Gastroesophageal sphincter (tissue), 4 donors: Measurements from ENCODE around the gene CMTM6. TPM values are rescaled to one million over a fixed set of nuclear protein-coding genes. Genes with fewer than 3 reads are reported as not detected.

Experiments used
- ATAC-seq: fragments of 150-250 bp; one replicate; pipeline ENCODE4 v1.9.1; 2016; ENCODE audit warnings: mild to moderate bottlenecking, moderate library complexity
- H3K27ac ChIP-seq, 4 donors: fragments of 200-600 bp; sonication (generic) in 3 of 4; 1 replicate in 3 of 4; 2 replicates in 1 of 4; pipeline ENCODE4 v1.5.1; 2016 to 2019
- H3K27me3 ChIP-seq: fragments of 200-600 bp; sonication (generic); one replicate; pipeline ENCODE4 v1.5.1; 2019
- H3K36me3 ChIP-seq, 2 donors: fragments of 200-600 bp; sonication (generic); one replicate each; pipeline ENCODE4 v1.5.1; 2019; ENCODE audit warnings: control low read depth in 1 of 2
- H3K4me1 ChIP-seq, 3 donors: fragments of 200-600 bp; sonication (generic); 1 replicate in 2 of 3; 2 replicates in 1 of 3; pipeline ENCODE4 v1.5.1; 2016 to 2019; ENCODE audit warnings: control low read depth in 2 of 3
- H3K4me3 ChIP-seq, 2 donors: fragments of 200-600 bp; sonication (generic); one replicate each; pipeline ENCODE4 v1.5.1; 2019; ENCODE audit warnings: mild to moderate bottlenecking in 1 of 2, moderate library complexity in 1 of 2
- H3K9me3 ChIP-seq, 3 donors: fragments of 200-600 bp; sonication (generic); one replicate each; pipeline ENCODE4 v1.5.1; 2017 to 2019; ENCODE audit warnings: control low read depth in 2 of 3
- CTCF ChIP-seq, 4 experiments: fragments of 200-600 bp in 2 of 4; fragments of 450-650 bp in 2 of 4; sonication (generic) in 1 of 4; IDR thresholded peaks; one replicate each; pipeline ENCODE4 v1.5.1; 2017 to 2019; ENCODE audit warnings: antibody characterized with exemption in 4 of 4, mild to moderate bottlenecking in 2 of 4, moderate library complexity in 2 of 4
- EP300 ChIP-seq: sonication (generic); formaldehyde crosslinking; IDR thresholded peaks from one replicate; pipeline ENCODE4 v1.6.1; 2017; ENCODE audit warnings: antibody characterized with exemption, mild to moderate bottlenecking
- POLR2A ChIP-seq, 2 donors: fragments of 450-650 bp; IDR thresholded peaks; one replicate each; pipeline ENCODE4 v1.6.1; 2017; ENCODE audit warnings: antibody characterized with exemption in 2 of 2, mild to moderate bottlenecking in 2 of 2, moderate library complexity in 1 of 2
- POLR2AphosphoS5 ChIP-seq: sonication (generic); formaldehyde crosslinking; IDR thresholded peaks from one replicate; pipeline ENCODE4 v1.6.1; 2017; ENCODE audit warnings: antibody characterized with exemption
- WGBS, 2 donors: methylation state at CpG; one replicate each; pipeline ENCODE4 v1.1.5; 2018; ENCODE audit warnings: low coverage in 1 of 2; 5-methylcytosine and 5-hydroxymethylcytosine counted together
- total RNA-seq, 4 donors: library from RNA; depleted of rRNA; stranded (reverse); fragments of >200 nt; gene quantifications; one replicate each; pipeline ENCODE4 v1.1.0, GENCODE V29; 2016

The CMTM6 gene
- total RNA-seq, 4 donors from 2014 or later, result 38.8 to 64.0 (median 55.5) TPM

- TF ChIP-seq POLR2AphosphoS5, result no peak
- Histone ChIP-seq H3K36me3 (peaks cover 0 to 8% of the 10 kb centered on the region in 2 donors), H3K4me3 (no peak overlapping the region), H3K4me1 (peaks cover 4 to 24% (median 12%) of the 10 kb centered on the region in 3 donors), H3K27ac (no peak overlapping the region), H3K27me3 (no peaks in the 10 kb centered on the region), H3K9me3 (no peaks in the 10 kb centered on the region)
- 69 to 100% methylated on average over 2 of the region's 2 CpGs for WGBS, 2 donors
- no peak for ATAC-seq
These were observed 52.2 kb downstream of the CMTM6 start for GRCh38 chr3:32450426-32450825.

- Histone ChIP-seq H3K36me3 (peaks cover 0 to 8% of the 10 kb centered on the region in 2 donors), H3K4me3 (no peak overlapping the region), H3K9me3 (no peaks in the 10 kb centered on the region), H3K27ac (no peak overlapping the region), H3K27me3 (no peaks in the 10 kb centered on the region), H3K4me1 (peaks cover 0 to 17% (median 4%) of the 10 kb centered on the region in 3 donors)
- WGBS, 2 donors, result 100% methylated on average over 1 to 2 of the region's 3 CpGs
- TF ChIP-seq CTCF (IDR thresholded peaks at IDR 0.05) (no peak), EP300 (no peak), POLR2A (IDR thresholded peaks at IDR 0.05) (no peak), POLR2AphosphoS5 (no peak)
- ATAC-seq, result no peak
These were observed 53.0 kb downstream of the CMTM6 start for GRCh38 chr3:32449691-32450090.

GRCh38 chr3:32448686-32449474 is 53.8 kb downstream of the CMTM6 start:
- WGBS, 2 donors, result 71 to 80% methylated on average over 3 to 9 of the region's 14 CpGs
- H3K4me3 ChIP-seq, result no peak overlapping the region
- TF ChIP-seq EP300, result no peak
- no peak for TF ChIP-seq POLR2AphosphoS5
- TF ChIP-seq CTCF (IDR thresholded peaks at IDR 0.05), result no peak
- TF ChIP-seq POLR2A (IDR thresholded peaks at IDR 0.05), result no peak
- H3K4me1 ChIP-seq, result peaks cover 0 to 8% (median 0%) of the 10 kb centered on the region in 3 donors
- peaks cover 0 to under 1% of the 10 kb centered on the region in 2 donors for H3K36me3 ChIP-seq
- no peak overlapping the region for H3K27ac ChIP-seq
- no peaks in the 10 kb centered on the region for H3K27me3 ChIP-seq
- no peaks in the 10 kb centered on the region for H3K9me3 ChIP-seq
- ATAC-seq, result no peak

GRCh38 chr3:32447865-32448400 is 54.7 kb downstream of the CMTM6 start:
- Histone ChIP-seq H3K27ac (no peak overlapping the region), H3K4me3 (no peak overlapping the region), H3K27me3 (no peaks in the 10 kb centered on the region), H3K36me3 (no peaks in the 10 kb centered on the region), H3K9me3 (no peaks in the 10 kb centered on the region), H3K4me1 (peaks cover 0 to 7% (median 0%) of the 10 kb centered on the region in 3 donors)
- TF ChIP-seq CTCF (IDR thresholded peaks at IDR 0.05) (no peak), POLR2AphosphoS5 (no peak), EP300 (no peak), POLR2A (IDR thresholded peaks at IDR 0.05) (no peak)
- 60 to 88% methylated on average over 1 of the region's 1 CpG for WGBS, 2 donors
- ATAC-seq, result no peak

- 73 to 100% methylated on average over 1 of the region's 1 CpG for WGBS, 2 donors
- H3K27me3 ChIP-seq, result no peaks in the 10 kb centered on the region
These were observed 59.2 kb downstream of the CMTM6 start for GRCh38 chr3:32443478-32443877.

More at GRCh38 chr3:32443478-32443877, 59.2 kb downstream of the CMTM6 start:
- Histone ChIP-seq H3K36me3 (no peaks in the 10 kb centered on the region), H3K4me1 (no peaks in the 10 kb centered on the region), H3K4me3 (no peak overlapping the region), H3K9me3 (no peaks in the 10 kb centered on the region), H3K27ac (no peak overlapping the region)
- no peak for ATAC-seq
- TF ChIP-seq POLR2A (IDR thresholded peaks at IDR 0.05), result no peak
- TF ChIP-seq CTCF (IDR thresholded peaks at IDR 0.05), result no peak
- TF ChIP-seq EP300, result no peak
- TF ChIP-seq POLR2AphosphoS5, result no peak
